Measurements from ENCODE around the gene MRAP2. TPM values are rescaled to one million over a fixed set of nuclear protein-coding genes. Genes with fewer than 3 reads are reported as not detected.
"Not testable (repeated sequence)": the region's sequence is repeated elsewhere in the genome, so short reads cannot be mapped to it uniquely, and the experiment has no call there.

The MRAP2 gene
- total RNA-seq, 1 donor from 2014 or later, result not detected

DNA sequence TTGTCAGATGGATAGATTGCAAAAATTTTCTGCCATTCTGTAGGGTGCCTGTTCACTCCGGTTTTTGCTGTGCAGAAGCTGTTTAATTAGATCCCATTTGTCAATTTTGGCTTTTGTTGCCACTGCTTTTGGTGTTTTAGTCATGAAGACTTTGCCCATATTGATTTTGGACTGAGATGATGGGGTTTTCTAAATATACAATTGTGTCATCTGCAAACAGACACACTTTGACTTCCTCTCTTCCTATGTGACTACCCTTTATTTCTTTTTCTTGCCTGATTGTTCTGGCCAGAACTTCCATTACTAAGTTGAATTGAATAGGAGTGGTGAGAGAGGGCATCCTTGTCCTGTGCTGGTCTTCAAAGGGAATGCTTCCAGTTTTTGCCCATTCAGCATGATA, 96.0 kb downstream of the MRAP2 start:
- intact Hi-C loops (cut with micrococcal nuclease), result not testable (repeated sequence)

DNA sequence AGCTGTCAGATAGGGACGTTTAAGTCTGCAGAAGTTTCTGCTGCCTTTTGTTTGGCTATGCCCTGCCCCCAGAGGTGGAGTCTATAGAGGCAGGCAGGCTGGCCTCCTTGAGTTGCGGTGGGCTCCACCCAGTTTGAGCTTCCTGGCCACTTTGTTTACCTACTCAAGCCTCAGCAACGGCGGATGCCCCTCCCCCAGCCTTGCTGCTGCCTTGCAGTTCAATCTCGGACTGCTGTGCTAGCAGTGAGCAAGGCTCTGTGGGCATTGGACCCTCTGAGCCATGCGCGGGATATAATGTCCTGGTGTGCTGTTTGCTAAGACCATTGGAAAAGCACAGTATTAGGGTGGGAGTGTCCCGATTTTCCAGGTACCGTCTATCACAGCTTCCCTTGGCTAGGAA, 99.8 kb downstream of the MRAP2 start:
- intact Hi-C loops (cut with micrococcal nuclease), result not testable (repeated sequence)

GRCh38 chr6:84135291-84135690, 101.7 kb downstream of the MRAP2 start:
- intact Hi-C loops (cut with micrococcal nuclease), result no loop called here

GRCh38 chr6:84136364-84137050, 102.9 kb downstream of the MRAP2 start:
- intact Hi-C loops (cut with micrococcal nuclease), result no loop called here

DNA sequence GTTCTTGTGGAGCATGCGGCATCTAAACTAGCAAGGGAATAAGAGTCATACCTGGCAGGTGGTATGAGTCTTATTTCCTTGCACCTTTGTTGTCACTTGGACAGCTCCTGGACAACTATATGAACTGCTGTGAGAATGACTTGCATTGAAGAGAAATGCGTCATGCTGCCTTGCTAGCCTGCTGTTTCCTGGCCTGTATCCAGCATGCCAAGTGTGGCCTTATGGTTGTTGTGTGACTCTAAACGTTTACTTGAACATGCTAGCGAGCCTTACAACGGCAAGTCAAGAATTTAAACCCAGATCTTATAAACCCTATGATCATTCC, 103.4 kb downstream of the MRAP2 start:
- intact Hi-C loops (cut with micrococcal nuclease), result no loop called here

GRCh38 chr6:84137989-84138575, 104.5 kb downstream of the MRAP2 start:
- intact Hi-C loops (cut with micrococcal nuclease), result no loop called here

GRCh38 chr6:84139311-84139710, 105.7 kb downstream of the MRAP2 start:
- intact Hi-C loops (cut with micrococcal nuclease), result no loop called here

Other genes with a start within 250 kb of the MRAP2 start
- gene RIPPLY2, start 180.4 kb upstream of the MRAP2 start, total RNA-seq, result not detected in 2 replicates
- 31.2 and 32.4 TPM in 2 replicates for gene CYB5R4, start 174.1 kb upstream of the MRAP2 start, total RNA-seq
- 9.5 and 10.5 TPM in 2 replicates for gene CEP162, start 193.9 kb downstream of the MRAP2 start, total RNA-seq

Measured in T-helper 2 cell treated with Interferon-gamma antibody and Interleukin-4, amounts not matched to agents 100 ng/mL and 5 ng/mL, for 36 hours (primary cell).